GM12873 (cell line): Measurements from ENCODE around the gene MAGEB3.
A peak's percentile ranks its signal among the peaks of the same experiment; 100 is the strongest.

Experiments used
- CTCF ChIP-seq: IDR thresholded peaks from 2 replicates; pipeline ENCODE4 v1.5.1; 2012; ENCODE audit warnings: low read depth, mild to moderate bottlenecking, moderate library complexity, low read length, control low read depth; ENCODE audit not compliant: insufficient read depth; ENCODE audit errors: missing control alignments

MAGEB3 gene

GRCh38 chrX:30217465-30217864 lies 13.0 kb upstream of the MAGEB3 start:
- TF ChIP-seq CTCF: no peak

GRCh38 chrX:30219372-30219771 lies 11.1 kb upstream of the MAGEB3 start:
- no peak for TF ChIP-seq CTCF

- no peak for TF ChIP-seq CTCF
Observed at GRCh38 chrX:30220661-30221060, 9.8 kb upstream of the MAGEB3 start.

GRCh38 chrX:30224536-30224935 lies 5.9 kb upstream of the MAGEB3 start:
- TF ChIP-seq CTCF: no peak

GRCh38 chrX:30228526-30228925 lies 1.9 kb upstream of the MAGEB3 start:
- TF ChIP-seq CTCF: no peak

GRCh38 chrX:30241724-30242415 lies 11.4 kb downstream of the MAGEB3 start, which contains the start of gene MAGEB4:
MAGEB4 (plus strand) TSS chrX:30242000; CDS start chrX:30242136, 136 bp downstream.
- TF ChIP-seq CTCF: no peak

- peak; percentile 21 for TF ChIP-seq CTCF
Observed at GRCh38 chrX:30246769-30247489, 16.5 kb downstream of the MAGEB3 start, which contains the start of gene MAGEB1. MAGEB1 (plus strand) TSS chrX:30247146; CDS start chrX:30250494, 3,348 bp downstream.
